Fibroblast of lung (primary cell): ENCODE measurements around the gene LSM6.

Experiments used
- CTCF ChIP-seq, 2 donors: IDR thresholded peaks in 1 of 2; conservative IDR thresholded peaks in 1 of 2; 1 replicate in 1 of 2; 2 replicates in 1 of 2; pipeline ENCODE4 v1.5.1; 2011 to 2012; ENCODE audit warnings: low read length in 2 of 2, control low read depth in 1 of 2, inconsistent platforms in 1 of 2, low read depth in 1 of 2, mild to moderate bottlenecking in 1 of 2
- EZH2 ChIP-seq: IDR thresholded peaks from 2 replicates; pipeline ENCODE4 v1.5.1; 2012; ENCODE audit warnings: low read length, control low read depth, mild to moderate bottlenecking; ENCODE audit errors: missing control alignments

GRCh38 chr4:146176891-146177290 is 1.4 kb downstream of the LSM6 start:
- no peak for TF ChIP-seq CTCF (conservative IDR thresholded peaks at IDR 0.05 in 1 of 2, IDR thresholded peaks at IDR 0.05 in 1 of 2; ENCODE audit: low read depth in 1 of 2, low read length in 2 of 2)
- no peak for TF ChIP-seq EZH2
